ENCODE data around the gene PXT1.
A peak's percentile ranks its signal among the peaks of the same experiment; 100 is the strongest.

The PXT1 gene

DNA sequence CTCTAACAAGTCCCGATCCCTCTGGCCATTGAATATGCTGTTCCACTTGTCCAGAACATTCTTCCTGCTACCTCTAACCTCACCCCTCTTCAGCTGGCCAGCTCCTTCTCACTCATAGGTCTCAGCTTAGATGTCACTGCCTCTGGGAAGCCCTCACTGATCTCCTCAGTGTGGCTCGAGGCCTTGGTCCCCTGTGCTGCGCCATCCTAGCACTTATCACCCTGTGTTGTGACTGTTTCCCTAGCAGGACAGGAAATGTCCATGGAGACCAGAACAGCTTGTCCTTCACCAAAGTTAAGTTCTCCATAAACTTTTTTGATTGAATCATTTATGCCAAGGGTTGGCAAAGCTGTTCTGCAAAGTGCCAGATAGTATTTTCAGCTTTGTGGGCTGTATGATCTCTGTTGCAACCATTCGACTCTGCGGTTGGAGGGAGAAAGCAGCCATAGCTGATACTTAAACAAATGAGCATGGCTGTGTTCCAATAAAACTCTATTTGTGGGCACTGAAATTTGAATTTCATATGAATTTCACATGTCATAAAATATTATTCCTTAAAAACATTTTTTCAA is 99.5 kb downstream of the PXT1 start:
- DNase-seq, result no peak

DNA sequence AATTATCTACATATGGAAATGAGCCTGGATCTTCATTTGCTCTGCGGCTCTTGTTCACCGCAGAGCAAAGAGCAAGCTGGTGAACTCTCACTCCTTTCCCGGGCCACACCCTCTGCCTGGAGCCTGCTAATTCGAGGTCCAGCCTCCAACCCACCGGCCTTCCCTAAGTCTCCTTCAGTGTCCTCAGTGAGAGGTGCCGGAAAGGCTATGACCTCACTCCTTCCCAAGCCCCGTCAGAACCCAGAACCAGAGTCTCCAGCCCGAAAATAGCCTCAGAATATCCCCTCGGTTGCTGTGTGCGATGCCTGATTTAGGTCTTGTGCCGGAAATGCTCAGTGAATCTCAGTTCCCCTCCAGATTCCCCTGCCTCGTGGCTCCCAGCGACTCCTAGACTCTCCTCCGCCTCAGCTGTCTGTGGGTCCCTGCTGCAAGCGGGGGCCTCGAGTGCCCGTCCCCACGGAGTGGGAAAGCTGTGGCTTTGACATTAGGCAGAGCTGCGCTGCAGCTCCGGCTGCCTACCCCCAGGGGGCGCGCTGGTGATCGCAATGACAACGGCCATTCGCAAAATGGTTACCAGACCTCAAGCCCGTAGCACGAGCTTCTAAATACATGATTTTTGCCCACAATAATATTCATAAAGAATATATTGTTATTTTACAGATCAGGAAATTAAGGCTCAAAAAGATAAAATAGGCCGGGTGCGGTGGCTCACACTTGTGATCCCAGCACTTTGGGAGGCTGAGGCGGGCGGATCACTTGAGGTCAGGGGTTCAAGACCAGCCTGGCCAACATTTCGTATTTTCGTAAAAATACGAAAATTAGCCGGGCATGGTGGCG is 101.8 kb downstream of the PXT1 start:
- peak; percentile 82 for DNase-seq

Measured in DMS53 (cell line).